Measurements from ENCODE around the gene MDH1.
"Not testable (repeated sequence)": the region's sequence is repeated elsewhere in the genome, so short reads cannot be mapped to it uniquely, and the experiment has no call there.

GRCh38 chr2:63573726-63574345 is 14.9 kb upstream of the MDH1 start:
- not testable (repeated sequence) for TF ChIP-seq CTCF, POLR2A (IDR thresholded peaks at IDR 0.05)
